GM23338 (cell line): ENCODE data around the gene MRPL27. TPM values are rescaled to one million over a fixed set of nuclear protein-coding genes. Genes with fewer than 3 reads are reported as not detected.
A peak's percentile ranks its signal among the peaks of the same experiment; 100 is the strongest.

Experiments
- ATAC-seq: fragments of 200-7000 bp; cut with Tn5 transposase; 3 replicates; pipeline ENCODE4 v1.9.1; 2020
- DNase-seq: peaks from one replicate; pipeline ENCODE4 v3.0.0-alpha.2; 2015; ENCODE audit warnings: low spot score
- H2AFZ ChIP-seq: fragments of 200-600 bp; sonication (generic); 2 replicates; pipeline ENCODE4 v1.8.0; 2016; ENCODE audit warnings: antibody characterized with exemption, mild to moderate bottlenecking, moderate library complexity
- H3F3A ChIP-seq: fragments of 200-600 bp; sonication (generic); replicated peaks from 2 replicates; pipeline ENCODE4 v1.8.0; 2017; ENCODE audit warnings: antibody characterized with exemption, mixed run types, low read depth
- H3K27ac ChIP-seq: fragments of 200-600 bp; sonication (generic); 2 replicates; pipeline ENCODE4 v1.6.1; 2016; ENCODE audit warnings: low read depth
- H3K27me3 ChIP-seq: fragments of 200-600 bp; sonication (generic); 2 replicates; pipeline ENCODE4 v1.8.0; 2016; ENCODE audit warnings: mild to moderate bottlenecking, mixed run types, moderate library complexity; ENCODE audit not compliant: insufficient read depth
- H3K36me3 ChIP-seq: fragments of 200-600 bp; sonication (generic); 2 replicates; pipeline ENCODE4 v1.8.0; 2016; ENCODE audit warnings: mild to moderate bottlenecking; ENCODE audit not compliant: insufficient read depth
- H3K4me1 ChIP-seq: fragments of 200-600 bp; sonication (generic); 2 replicates; pipeline ENCODE4 v1.8.0; 2016; ENCODE audit warnings: mild to moderate bottlenecking, moderate library complexity; ENCODE audit not compliant: insufficient read depth
- H3K4me2 ChIP-seq: fragments of 200-600 bp; sonication (generic); 2 replicates; pipeline ENCODE4 v1.7.1; 2017; ENCODE audit warnings: mixed run types
- H3K4me3 ChIP-seq: fragments of 200-600 bp; sonication (generic); 2 replicates; pipeline ENCODE4 v1.6.1; 2016; ENCODE audit warnings: mixed run types
- H3K79me2 ChIP-seq: fragments of 200-600 bp; sonication (generic); replicated peaks from 2 replicates; pipeline ENCODE4 v1.8.0; 2017; ENCODE audit warnings: mild to moderate bottlenecking; ENCODE audit not compliant: insufficient read depth
- H3K9me2 ChIP-seq: fragments of 200-600 bp; sonication (generic); 2 replicates; pipeline ENCODE4 v1.8.0; 2017; ENCODE audit not compliant: insufficient read depth
- H4K20me1 ChIP-seq: fragments of 200-600 bp; sonication (generic); replicated peaks from 2 replicates; pipeline ENCODE4 v1.8.0; 2017; ENCODE audit warnings: mild to moderate bottlenecking; ENCODE audit not compliant: insufficient read depth
- H3K27ac Mint-ChIP-seq: 2 replicates; pipeline ENCODE4 v1.8.0; 2020; ENCODE audit warnings: inconsistent platforms, mild to moderate bottlenecking, moderate library complexity, mixed read lengths
- H3K27me3 Mint-ChIP-seq: 3 replicates; pipeline ENCODE4 v1.8.0; 2022; ENCODE audit warnings: low read depth, mild to moderate bottlenecking, moderate library complexity, mixed read lengths, inconsistent platforms; ENCODE audit not compliant: insufficient read depth, poor library complexity
- H3K36me3 Mint-ChIP-seq: 3 replicates; pipeline ENCODE4 v1.8.0; 2021; ENCODE audit warnings: low read depth, mild to moderate bottlenecking, inconsistent platforms, moderate library complexity, mixed read lengths
- H3K4me1 Mint-ChIP-seq: 3 replicates; pipeline ENCODE4 v1.8.0; 2020; ENCODE audit warnings: mild to moderate bottlenecking, inconsistent platforms, mixed read lengths
- H3K4me3 Mint-ChIP-seq: 3 replicates; pipeline ENCODE4 v1.8.0; 2021; ENCODE audit warnings: moderate library complexity, mild to moderate bottlenecking, inconsistent platforms, mixed read lengths
- H3K9me3 Mint-ChIP-seq: 3 replicates; pipeline ENCODE4 v1.8.0; 2020; ENCODE audit warnings: moderate library complexity, mild to moderate bottlenecking, inconsistent platforms, mixed read lengths
- CREB1 ChIP-seq: fragments of 250-450 bp; sonication (Bioruptor Pico); IDR thresholded peaks from 2 replicates; pipeline ENCODE4 v1.5.0; 2020; ENCODE audit warnings: low read depth, mild to moderate bottlenecking, moderate library complexity
- EZH2 ChIP-seq: fragments of 200-600 bp; sonication (generic); IDR thresholded peaks from one replicate; pipeline ENCODE4 v1.8.0; 2017; ENCODE audit warnings: antibody characterized with exemption, mild to moderate bottlenecking, low read depth; ENCODE audit not compliant: unreplicated experiment
- EZH2phosphoT487 ChIP-seq: fragments of 200-600 bp; sonication (generic); IDR thresholded peaks from one replicate; pipeline ENCODE4 v1.8.1; 2018; ENCODE audit warnings: antibody characterized with exemption; ENCODE audit not compliant: unreplicated experiment
- JUNB ChIP-seq: IDR thresholded peaks from one replicate; pipeline ENCODE4 v1.6.1; 2016; ENCODE audit warnings: antibody characterized with exemption; ENCODE audit not compliant: unreplicated experiment
- NANOG ChIP-seq: IDR thresholded peaks from 2 replicates; pipeline ENCODE4 v1.6.1; 2016; ENCODE audit warnings: antibody characterized with exemption, borderline replicate concordance
- STAT1 ChIP-seq: IDR thresholded peaks from one replicate; pipeline ENCODE4 v1.6.1; 2016; ENCODE audit warnings: antibody characterized with exemption; ENCODE audit not compliant: unreplicated experiment
- ZNF114 ChIP-seq: fragments of 250-450 bp; sonication (Bioruptor Pico); IDR thresholded peaks from 2 replicates; pipeline ENCODE4 v1.5.0; 2020; ENCODE audit warnings: mild to moderate bottlenecking, moderate library complexity
- ZNF331 ChIP-seq: fragments of 250-450 bp; sonication (Bioruptor Pico); IDR thresholded peaks from 2 replicates; pipeline ENCODE4 v1.5.0; 2020; ENCODE audit warnings: low read depth, mild to moderate bottlenecking, moderate library complexity
- polyA plus RNA-seq: library from polyadenylated mRNA; unstranded; fragments of >200 nt; fragmentation: Nextera tagmentation; extraction: Ambion mirVana; gene quantifications from 2 replicates; pipeline ENCODE4 v1.2.1, GENCODE V29; 2016
- total RNA-seq: library from RNA; depleted of rRNA; stranded (reverse); fragments of >200 nt; shearing (Covaris generic); gene quantifications from 2 replicates; pipeline ENCODE4 v1.2.3, GENCODE V29; 2014
- TF ChIP-seq, protein P1 (sequence below): IDR thresholded peaks from one replicate; pipeline ENCODE4 v1.6.1; 2018; ENCODE audit warnings: antibody characterized with exemption; ENCODE audit not compliant: unreplicated experiment
- TF ChIP-seq, protein P2 (sequence below), 2 experiments: fragments of 200-600 bp in 1 of 2; sonication (generic) in 1 of 2; conservative IDR thresholded peaks; 2 replicates each; pipeline versions ENCODE4 v1.5.1 to v1.6.1; 2016 to 2017; ENCODE audit warnings: antibody characterized with exemption in 2 of 2, low read depth in 2 of 2, mild to moderate bottlenecking in 2 of 2, moderate library complexity in 1 of 2
- TF ChIP-seq, protein P3 (sequence below): IDR thresholded peaks from 2 replicates; pipeline ENCODE4 v1.6.1; 2016; ENCODE audit warnings: antibody characterized with exemption

MRPL27 gene
- total and polyA plus RNA-seq, 2 experiments from 2014 or later, result 74.3 to 227 TPM

DNA sequence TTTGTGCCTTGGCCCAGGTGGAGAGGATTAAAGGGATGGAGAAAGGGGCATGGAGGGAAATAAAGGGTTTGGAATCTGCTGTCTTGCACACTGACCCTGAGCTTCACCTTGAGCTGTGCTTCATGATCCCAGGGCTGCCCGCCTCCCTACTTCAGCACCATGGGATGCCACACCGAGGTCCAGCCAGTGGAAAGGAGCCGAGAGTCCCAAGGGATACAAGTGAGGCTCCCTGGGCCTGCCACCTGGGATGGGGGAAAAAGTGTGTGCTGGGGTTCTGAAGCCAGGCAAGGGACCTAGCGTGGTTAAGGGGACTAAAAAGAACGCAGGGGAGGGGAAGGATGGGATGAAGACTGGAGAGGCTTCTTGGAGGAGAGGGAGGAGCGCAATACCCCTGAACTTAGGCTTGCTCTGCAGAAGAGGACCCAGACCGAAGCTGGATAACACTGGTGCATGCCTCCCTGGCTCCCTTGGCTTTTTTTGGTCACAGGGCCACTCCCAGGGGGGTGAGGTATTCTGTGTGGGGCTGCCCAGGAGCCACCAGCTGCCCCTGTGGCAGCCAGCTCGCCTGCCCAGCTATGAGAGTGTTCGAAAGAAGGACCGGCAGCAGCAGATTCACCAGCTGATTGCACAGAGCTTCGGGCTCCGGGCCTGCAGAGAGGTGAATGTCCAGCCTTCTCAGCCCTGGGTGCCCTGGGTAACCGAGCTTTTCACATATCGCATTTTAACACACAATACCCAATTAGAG lies 7.2 kb downstream of the MRPL27 start (continued):
- TF ChIP-seq, protein P1, sequence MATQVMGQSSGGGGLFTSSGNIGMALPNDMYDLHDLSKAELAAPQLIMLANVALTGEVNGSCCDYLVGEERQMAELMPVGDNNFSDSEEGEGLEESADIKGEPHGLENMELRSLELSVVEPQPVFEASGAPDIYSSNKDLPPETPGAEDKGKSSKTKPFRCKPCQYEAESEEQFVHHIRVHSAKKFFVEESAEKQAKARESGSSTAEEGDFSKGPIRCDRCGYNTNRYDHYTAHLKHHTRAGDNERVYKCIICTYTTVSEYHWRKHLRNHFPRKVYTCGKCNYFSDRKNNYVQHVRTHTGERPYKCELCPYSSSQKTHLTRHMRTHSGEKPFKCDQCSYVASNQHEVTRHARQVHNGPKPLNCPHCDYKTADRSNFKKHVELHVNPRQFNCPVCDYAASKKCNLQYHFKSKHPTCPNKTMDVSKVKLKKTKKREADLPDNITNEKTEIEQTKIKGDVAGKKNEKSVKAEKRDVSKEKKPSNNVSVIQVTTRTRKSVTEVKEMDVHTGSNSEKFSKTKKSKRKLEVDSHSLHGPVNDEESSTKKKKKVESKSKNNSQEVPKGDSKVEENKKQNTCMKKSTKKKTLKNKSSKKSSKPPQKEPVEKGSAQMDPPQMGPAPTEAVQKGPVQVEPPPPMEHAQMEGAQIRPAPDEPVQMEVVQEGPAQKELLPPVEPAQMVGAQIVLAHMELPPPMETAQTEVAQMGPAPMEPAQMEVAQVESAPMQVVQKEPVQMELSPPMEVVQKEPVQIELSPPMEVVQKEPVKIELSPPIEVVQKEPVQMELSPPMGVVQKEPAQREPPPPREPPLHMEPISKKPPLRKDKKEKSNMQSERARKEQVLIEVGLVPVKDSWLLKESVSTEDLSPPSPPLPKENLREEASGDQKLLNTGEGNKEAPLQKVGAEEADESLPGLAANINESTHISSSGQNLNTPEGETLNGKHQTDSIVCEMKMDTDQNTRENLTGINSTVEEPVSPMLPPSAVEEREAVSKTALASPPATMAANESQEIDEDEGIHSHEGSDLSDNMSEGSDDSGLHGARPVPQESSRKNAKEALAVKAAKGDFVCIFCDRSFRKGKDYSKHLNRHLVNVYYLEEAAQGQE, result no peak
- no peak for TF ChIP-seq ZNF331 (CRISPR knock-in tag)
- no peak for TF ChIP-seq ZNF114 (CRISPR knock-in tag)
- TF ChIP-seq JUNB, result no peak
- TF ChIP-seq, protein P2, sequence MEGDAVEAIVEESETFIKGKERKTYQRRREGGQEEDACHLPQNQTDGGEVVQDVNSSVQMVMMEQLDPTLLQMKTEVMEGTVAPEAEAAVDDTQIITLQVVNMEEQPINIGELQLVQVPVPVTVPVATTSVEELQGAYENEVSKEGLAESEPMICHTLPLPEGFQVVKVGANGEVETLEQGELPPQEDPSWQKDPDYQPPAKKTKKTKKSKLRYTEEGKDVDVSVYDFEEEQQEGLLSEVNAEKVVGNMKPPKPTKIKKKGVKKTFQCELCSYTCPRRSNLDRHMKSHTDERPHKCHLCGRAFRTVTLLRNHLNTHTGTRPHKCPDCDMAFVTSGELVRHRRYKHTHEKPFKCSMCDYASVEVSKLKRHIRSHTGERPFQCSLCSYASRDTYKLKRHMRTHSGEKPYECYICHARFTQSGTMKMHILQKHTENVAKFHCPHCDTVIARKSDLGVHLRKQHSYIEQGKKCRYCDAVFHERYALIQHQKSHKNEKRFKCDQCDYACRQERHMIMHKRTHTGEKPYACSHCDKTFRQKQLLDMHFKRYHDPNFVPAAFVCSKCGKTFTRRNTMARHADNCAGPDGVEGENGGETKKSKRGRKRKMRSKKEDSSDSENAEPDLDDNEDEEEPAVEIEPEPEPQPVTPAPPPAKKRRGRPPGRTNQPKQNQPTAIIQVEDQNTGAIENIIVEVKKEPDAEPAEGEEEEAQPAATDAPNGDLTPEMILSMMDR (conservative IDR thresholded peaks at IDR 0.05; ENCODE audit: low read depth in 2 of 2), result no peak

DNA sequence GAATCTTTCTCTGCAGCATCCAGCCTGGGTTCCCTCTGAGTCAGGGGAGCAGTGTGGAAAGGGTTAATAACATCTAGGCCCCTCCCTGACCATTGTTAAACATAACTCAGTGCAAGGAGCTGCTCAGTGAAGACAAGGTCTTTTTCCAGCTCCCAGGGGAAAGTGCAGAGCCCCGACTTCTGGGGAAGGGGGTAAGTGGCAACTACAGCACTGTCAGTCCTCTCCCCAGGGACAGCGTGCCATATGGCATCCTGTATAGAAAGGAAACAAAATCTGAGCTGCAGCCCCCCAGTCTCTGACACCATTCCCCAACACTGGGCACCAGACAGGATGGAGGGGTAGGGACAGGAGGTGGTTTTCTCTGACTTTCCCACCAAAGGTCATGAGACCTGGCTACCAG lies 7.8 kb downstream of the MRPL27 start:
- Histone ChIP-seq H3F3A (no peaks in the 10 kb centered on the region), H3K79me2 (no peaks in the 10 kb centered on the region), H3K9me2 (no peaks in the 10 kb centered on the region), H2AFZ (no peak overlapping the region), H3K4me1 (peaks cover 19% of the 10 kb centered on the region), H3K27me3 (no peaks in the 10 kb centered on the region), H4K20me1 (peaks cover 9% of the 10 kb centered on the region), H3K27ac (no peak overlapping the region), H3K36me3 (peaks cover 18% of the 10 kb centered on the region; the same call in 1 of the 2 replicates), H3K4me2 (no peak overlapping the region), H3K4me3 (no peak overlapping the region)
- no peak for ATAC-seq
- Mint-ChIP-seq H3K4me3 (no peak overlapping the region), H3K27ac (peak overlapping the region; percentile 90; the same call in 1 of the 2 replicates), H3K9me3 (no peaks in the 10 kb centered on the region; the same call in 2 of the 3 replicates), H3K4me1 (peaks cover 35% of the 10 kb centered on the region), H3K27me3 (peaks cover 12% of the 10 kb centered on the region), H3K36me3 (peaks cover 33% of the 10 kb centered on the region)
- DNase-seq, result peak; percentile 22
- TF ChIP-seq JUNB (no peak), EZH2 (no peak), NANOG (no peak), STAT1 (no peak), CREB1 (CRISPR knock-in tag) (no peak), ZNF114 (CRISPR knock-in tag) (no peak), EZH2phosphoT487 (no peak)
- TF ChIP-seq, protein P1, result no peak
- TF ChIP-seq, protein P3, sequence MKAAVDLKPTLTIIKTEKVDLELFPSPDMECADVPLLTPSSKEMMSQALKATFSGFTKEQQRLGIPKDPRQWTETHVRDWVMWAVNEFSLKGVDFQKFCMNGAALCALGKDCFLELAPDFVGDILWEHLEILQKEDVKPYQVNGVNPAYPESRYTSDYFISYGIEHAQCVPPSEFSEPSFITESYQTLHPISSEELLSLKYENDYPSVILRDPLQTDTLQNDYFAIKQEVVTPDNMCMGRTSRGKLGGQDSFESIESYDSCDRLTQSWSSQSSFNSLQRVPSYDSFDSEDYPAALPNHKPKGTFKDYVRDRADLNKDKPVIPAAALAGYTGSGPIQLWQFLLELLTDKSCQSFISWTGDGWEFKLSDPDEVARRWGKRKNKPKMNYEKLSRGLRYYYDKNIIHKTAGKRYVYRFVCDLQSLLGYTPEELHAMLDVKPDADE, result no peak
- TF ChIP-seq, protein P2 (conservative IDR thresholded peaks at IDR 0.05; ENCODE audit: low read depth in 2 of 2), result no peak
